ENCODE results near the gene SOX10. TPM values are rescaled to one million over a fixed set of nuclear protein-coding genes. Genes with fewer than 3 reads are reported as not detected.

Gene SOX10
- total RNA-seq, 1 experiment from 2014 or later = 2.4 TPM

- no peak overlapping the region for H3K9ac ChIP-seq (ENCODE audit: extremely low read depth, insufficient read length, low read length)
- H4K20me1 ChIP-seq (ENCODE audit: control insufficient read depth, insufficient read depth, insufficient read length) = peaks cover 3% of the 10 kb centered on the region
- H2BK20ac ChIP-seq (ENCODE audit: low read depth, low read length, poor library complexity, severe bottlenecking) = no peak overlapping the region
- H3K4me2 ChIP-seq (ENCODE audit: insufficient read depth, insufficient read length, low read length) = no peak overlapping the region
- H3K18ac ChIP-seq (ENCODE audit: insufficient read length, low read depth, low read length) = no peak overlapping the region
- H4K91ac ChIP-seq (ENCODE audit: insufficient read length, low read depth, low read length) = no peak overlapping the region
- H3K14ac ChIP-seq (ENCODE audit: insufficient read depth, low read length) = no peak overlapping the region
- peak overlapping the region in 1 of 3 experiments; percentile 59; a peak in 3 of 7 replicates for H3K27ac Mint-ChIP-seq
- no peak overlapping the region for H4K8ac ChIP-seq (replicated peaks; ENCODE audit: insufficient read length, low read depth, low read length)
- H3K9me3 ChIP-seq (ENCODE audit: control insufficient read depth, low read depth, low read length) = no peaks in the 10 kb centered on the region
- H3K27me3 ChIP-seq (ENCODE audit: insufficient read depth, low read length) = no peaks in the 10 kb centered on the region
- H2AFZ ChIP-seq (ENCODE audit: low read length) = no peak overlapping the region
- H3K36me3 Mint-ChIP-seq (ENCODE audit: insufficient read depth in 1 of 3, low read depth in 3 of 3) = peaks cover 18 to 54% (median 41%) of the 10 kb centered on the region in 3 experiments; a peak in 6 of 7 replicates
- no peak overlapping the region; a peak in 2 of 5 replicates for H3K4me3 Mint-ChIP-seq
- no peak overlapping the region for H2BK12ac ChIP-seq (ENCODE audit: insufficient read length, low read depth, low read length)
- no peaks in the 10 kb centered on the region; the same call in 1 of the 2 replicates for H3K4me1 ChIP-seq (ENCODE audit: insufficient read depth, low read length)
- H2AK5ac ChIP-seq (ENCODE audit: insufficient read length, low read length) = no peak overlapping the region
- no peak overlapping the region for H3K4ac ChIP-seq (ENCODE audit: low read depth, low read length)
- no peak overlapping the region for H3K27ac ChIP-seq (ENCODE audit: insufficient read length, low read depth, low read length)
- H3K79me2 ChIP-seq (ENCODE audit: insufficient read depth, low read length) = no peaks in the 10 kb centered on the region
- peaks cover 36 to 43% of the 10 kb centered on the region in 2 experiments for H3K4me1 Mint-ChIP-seq
- H3K9me3 Mint-ChIP-seq = 0 out of 5 replicates have a peak, but pooled peaks cover 0 to 3% of the 10 kb centered on the region in 2 experiments
- H3K23me2 ChIP-seq (ENCODE audit: insufficient read length, low read depth, low read length, poor library complexity, severe bottlenecking) = no peaks in the 10 kb centered on the region
- no peaks in the 10 kb centered on the region; the same call in 1 of the 2 replicates for H3K27me3 Mint-ChIP-seq (ENCODE audit: low read depth)
- no peak overlapping the region for H3K23ac ChIP-seq (ENCODE audit: insufficient read length, low read depth, low read length)
- no peak overlapping the region for H2BK15ac ChIP-seq (ENCODE audit: low read depth, low read length)
- no peak overlapping the region for H4K5ac ChIP-seq (ENCODE audit: insufficient read length, low read depth, low read length)
- no peak for TF ChIP-seq CTCF (conservative IDR thresholded peaks at IDR 0.05)
- no peak overlapping the region for H3T11ph ChIP-seq (ENCODE audit: low read length)
- no peak overlapping the region for H3K56ac ChIP-seq (ENCODE audit: insufficient read length, low read depth, low read length)
- WGBS (ENCODE audit: extremely low coverage, insufficient read length, low lambda C conversion rate) = no CpG with 5 or more reads among the region's 14 CpGs
- DNase-seq = no peak
- H2BK5ac ChIP-seq (ENCODE audit: insufficient read length, low read length) = no peak overlapping the region
- no peak overlapping the region for H2BK120ac ChIP-seq (ENCODE audit: low read depth, low read length, poor library complexity, severe bottlenecking)
- no peaks in the 10 kb centered on the region for H3K79me1 ChIP-seq (ENCODE audit: insufficient read depth, low read depth, low read length, poor library complexity, severe bottlenecking)
Observed at GRCh38 chr22:37967637-37968451, 16.5 kb downstream of the SOX10 start.

Data from H9 (cell line).